ENCODE data around the gene SFXN5. TPM values are rescaled to one million over a fixed set of nuclear protein-coding genes. Genes with fewer than 3 reads are reported as not detected.

SFXN5 gene
- polyA plus RNA-seq, 1 donor (not counting 4 experiments of a cell fraction or from before 2014, with no cell fraction given) = 6.3 TPM

DNA sequence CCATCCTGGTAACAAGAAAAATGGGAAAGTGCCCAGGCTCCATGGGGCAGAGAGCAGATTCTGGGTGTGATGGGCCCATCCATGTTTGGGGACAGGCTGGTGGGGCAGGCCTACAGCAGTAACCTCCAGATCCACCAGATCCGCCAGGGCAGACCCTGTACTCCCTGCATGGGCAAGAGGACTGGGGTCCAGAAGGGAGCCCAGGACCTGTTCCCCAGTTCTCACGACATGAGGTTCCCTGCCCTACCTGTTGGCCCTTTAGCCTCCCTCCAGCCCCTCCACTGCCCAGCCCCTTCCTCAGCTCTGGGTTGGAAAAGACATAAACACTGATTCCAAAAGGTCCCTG lies 115.5 kb downstream of the SFXN5 start:
- Histone ChIP-seq H3K9me3 (ENCODE audit: control insufficient read depth, low read depth, low read length) (no peaks in the 10 kb centered on the region), H3K4me3 (ENCODE audit: control insufficient read depth in 2 of 3, extremely low read depth in 1 of 3, insufficient read depth in 2 of 3, low read depth in 1 of 3, low read length in 3 of 3) (no peak overlapping the region), H3K36me3 (ENCODE audit: control insufficient read depth in 2 of 2, extremely low read depth in 1 of 2, insufficient read depth in 2 of 2, low read length in 2 of 2) (no peaks in the 10 kb centered on the region), H4K20me1 (ENCODE audit: control insufficient read depth, extremely low read depth, insufficient read depth, low read length) (peaks cover 3% of the 10 kb centered on the region), H3K4me1 (ENCODE audit: control insufficient read depth, extremely low read depth, insufficient read depth, low read length) (no peaks in the 10 kb centered on the region), H3K79me2 (ENCODE audit: control insufficient read depth, insufficient read depth, low read length) (no peaks in the 10 kb centered on the region), H3K27me3 (ENCODE audit: control insufficient read depth, extremely low read depth, insufficient read depth, low read length) (no peaks in the 10 kb centered on the region), H2AFZ (ENCODE audit: control insufficient read depth, low read length) (no peak overlapping the region), H3K4me2 (ENCODE audit: control insufficient read depth, extremely low read depth, insufficient read depth, low read depth, low read length) (no peak overlapping the region), H3K27ac (ENCODE audit: control insufficient read depth, insufficient read depth, low read length) (no peak overlapping the region), H3K9me1 (ENCODE audit: control insufficient read depth, extremely low read depth, insufficient read depth, low read length) (no peaks in the 10 kb centered on the region), H3K9ac (ENCODE audit: control insufficient read depth, extremely low read depth, insufficient read depth, low read length) (no peak overlapping the region)
- TF ChIP-seq, protein P1, sequence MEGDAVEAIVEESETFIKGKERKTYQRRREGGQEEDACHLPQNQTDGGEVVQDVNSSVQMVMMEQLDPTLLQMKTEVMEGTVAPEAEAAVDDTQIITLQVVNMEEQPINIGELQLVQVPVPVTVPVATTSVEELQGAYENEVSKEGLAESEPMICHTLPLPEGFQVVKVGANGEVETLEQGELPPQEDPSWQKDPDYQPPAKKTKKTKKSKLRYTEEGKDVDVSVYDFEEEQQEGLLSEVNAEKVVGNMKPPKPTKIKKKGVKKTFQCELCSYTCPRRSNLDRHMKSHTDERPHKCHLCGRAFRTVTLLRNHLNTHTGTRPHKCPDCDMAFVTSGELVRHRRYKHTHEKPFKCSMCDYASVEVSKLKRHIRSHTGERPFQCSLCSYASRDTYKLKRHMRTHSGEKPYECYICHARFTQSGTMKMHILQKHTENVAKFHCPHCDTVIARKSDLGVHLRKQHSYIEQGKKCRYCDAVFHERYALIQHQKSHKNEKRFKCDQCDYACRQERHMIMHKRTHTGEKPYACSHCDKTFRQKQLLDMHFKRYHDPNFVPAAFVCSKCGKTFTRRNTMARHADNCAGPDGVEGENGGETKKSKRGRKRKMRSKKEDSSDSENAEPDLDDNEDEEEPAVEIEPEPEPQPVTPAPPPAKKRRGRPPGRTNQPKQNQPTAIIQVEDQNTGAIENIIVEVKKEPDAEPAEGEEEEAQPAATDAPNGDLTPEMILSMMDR (optimal IDR thresholded peaks at IDR 0.05 in 1 of 3, IDR thresholded peaks at IDR 0.05 in 1 of 3, conservative IDR thresholded peaks at IDR 0.05 in 1 of 3; ENCODE audit: extremely low read depth in 1 of 3, insufficient read depth in 2 of 3, low read length in 3 of 3) = no peak
- TF ChIP-seq EZH2 (IDR thresholded peaks at IDR 0.05; ENCODE audit: low read length) = no peak
- FAIRE-seq (no peak), DNase-seq (ENCODE audit: low read depth, low spot score) (no peak)
- dilution Hi-C loops (cut with MboI; ENCODE audit: extremely low pct_ligation_motif_present, low sequenced_read_pairs) = no loop called here

DNA sequence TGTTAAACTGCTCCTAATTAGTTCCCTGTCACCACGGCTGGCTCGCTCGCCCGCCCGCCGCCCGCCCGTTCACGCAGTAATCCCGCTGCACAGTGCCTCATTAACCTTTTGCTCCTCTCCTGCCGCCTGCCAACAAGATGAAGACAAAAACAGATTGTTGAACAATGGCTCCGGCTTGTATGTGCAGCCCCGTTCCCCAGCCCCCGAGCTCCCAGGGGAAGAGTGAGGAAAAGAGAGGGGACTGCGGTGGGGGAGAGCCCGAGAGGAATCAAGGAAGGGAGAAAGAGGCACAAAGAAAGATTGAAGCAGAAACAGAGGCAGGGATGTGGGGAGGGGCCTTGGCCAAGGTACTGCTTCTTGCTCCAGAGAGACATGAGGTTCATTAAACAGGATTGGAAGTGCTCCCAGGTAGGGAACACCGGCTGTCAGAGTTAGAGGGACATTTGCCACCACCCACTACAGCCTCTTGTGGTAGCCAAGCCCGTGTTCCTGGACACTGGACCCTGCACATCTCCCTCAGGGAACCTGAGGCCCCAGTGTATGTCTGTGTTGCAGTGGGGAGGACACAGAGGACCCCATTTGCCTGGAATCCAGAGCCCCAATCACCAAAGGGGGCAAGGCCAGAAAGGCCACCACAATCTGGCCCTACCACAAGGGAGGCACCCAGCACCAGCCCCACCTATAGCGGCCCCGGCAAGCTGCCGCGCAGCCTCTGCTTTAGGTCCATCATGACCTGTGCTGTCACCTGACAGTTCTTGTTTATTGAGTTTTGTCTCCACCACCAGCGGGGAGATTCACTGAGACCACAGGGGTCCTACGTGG lies 116.1 kb downstream of the SFXN5 start:
- TF ChIP-seq EZH2 (IDR thresholded peaks at IDR 0.05; ENCODE audit: low read length) = no peak
- TF ChIP-seq, protein P1 (optimal IDR thresholded peaks at IDR 0.05 in 1 of 3, IDR thresholded peaks at IDR 0.05 in 1 of 3, conservative IDR thresholded peaks at IDR 0.05 in 1 of 3; ENCODE audit: extremely low read depth in 1 of 3, insufficient read depth in 2 of 3, low read length in 3 of 3) = no peak
- Histone ChIP-seq H3K9me1 (ENCODE audit: control insufficient read depth, extremely low read depth, insufficient read depth, low read length) (no peaks in the 10 kb centered on the region), H3K36me3 (ENCODE audit: control insufficient read depth in 2 of 2, extremely low read depth in 1 of 2, insufficient read depth in 2 of 2, low read length in 2 of 2) (no peaks in the 10 kb centered on the region), H4K20me1 (ENCODE audit: control insufficient read depth, extremely low read depth, insufficient read depth, low read length) (peaks cover 3% of the 10 kb centered on the region), H3K4me3 (ENCODE audit: control insufficient read depth in 2 of 3, extremely low read depth in 1 of 3, insufficient read depth in 2 of 3, low read depth in 1 of 3, low read length in 3 of 3) (no peak overlapping the region), H3K4me1 (ENCODE audit: control insufficient read depth, extremely low read depth, insufficient read depth, low read length) (no peaks in the 10 kb centered on the region), H3K27ac (ENCODE audit: control insufficient read depth, insufficient read depth, low read length) (no peak overlapping the region), H3K4me2 (ENCODE audit: control insufficient read depth, extremely low read depth, insufficient read depth, low read depth, low read length) (no peak overlapping the region), H3K9me3 (ENCODE audit: control insufficient read depth, low read depth, low read length) (no peaks in the 10 kb centered on the region), H2AFZ (ENCODE audit: control insufficient read depth, low read length) (no peak overlapping the region), H3K79me2 (ENCODE audit: control insufficient read depth, insufficient read depth, low read length) (no peaks in the 10 kb centered on the region), H3K27me3 (ENCODE audit: control insufficient read depth, extremely low read depth, insufficient read depth, low read length) (no peaks in the 10 kb centered on the region), H3K9ac (ENCODE audit: control insufficient read depth, extremely low read depth, insufficient read depth, low read length) (no peak overlapping the region)
- DNase-seq (ENCODE audit: low read depth, low spot score) (no peak), FAIRE-seq (no peak)
- dilution Hi-C loops (cut with MboI; ENCODE audit: extremely low pct_ligation_motif_present, low sequenced_read_pairs) = no loop called here
